HepG2 (cell line): ENCODE measurements around the gene PIEZO1. TPM values are rescaled to one million over a fixed set of nuclear protein-coding genes. Genes with fewer than 3 reads are reported as not detected.

Experiments used
- ATAC-seq: fragments of 200-7000 bp; cut with Tn5 transposase; 3 replicates; pipeline ENCODE4 v1.9.1; 2020; ENCODE audit warnings: mild to moderate bottlenecking, moderate library complexity
- BruUV-seq: library from RNA; stranded (reverse); fragments of 400-500 nt; replicated peaks from 2 replicates; lab custom pipeline; 2021; lab: Mats Ljungman, UMichigan
- CTCF ChIA-PET: fragments of 300-600 bp; formaldehyde crosslinking; extraction: SDS; loops from one replicate; lab custom pipeline; 2021; ENCODE audit warnings: low total read pairs, inconsistent platforms, low intra/inter-chr PET ratio; lab: Yijun Ruan, JAX
- POLR2A ChIA-PET: fragments of 350-600 bp; sonication (Branson Sonifier 250); formaldehyde crosslinking; loops from one replicate; lab custom pipeline; 2020; ENCODE audit warnings: antibody characterized with exemption, inconsistent platforms; lab: Yijun Ruan, JAX
- DNase-seq: peaks from one replicate; pipeline ENCODE4 v3.0.0-alpha.2; 2015; ENCODE audit warnings: low spot score
- FAIRE-seq: peaks from 3 replicates; lab custom pipeline; 2011; peaks lifted over from hg19 to GRCh38; lab: Jason Lieb, UNC
- H2AFZ ChIP-seq: one replicate; pipeline ENCODE4 v1.6.1; 2011; ENCODE audit warnings: low read length, inconsistent platforms
- H3K27ac ChIP-seq: fragments of 300-600 bp; 3 replicates; pipeline ENCODE4 v1.8.0; 2011; ENCODE audit warnings: mixed run types, mild to moderate bottlenecking, mixed read lengths, low read length, inconsistent platforms; ENCODE audit not compliant: insufficient read depth; ENCODE audit errors: extremely low read length
- H3K27me3 ChIP-seq, 2 experiments: fragments of 200-600 bp in 1 of 2; 2 replicates in 1 of 2; 3 replicates in 1 of 2; pipeline versions ENCODE4 v1.6.0 to v1.8.0; 2011; ENCODE audit warnings: low read length in 2 of 2, mild to moderate bottlenecking in 2 of 2, moderate library complexity in 2 of 2, inconsistent platforms in 1 of 2; ENCODE audit not compliant: insufficient read depth in 2 of 2, control insufficient read depth in 1 of 2
- H3K36me3 ChIP-seq, 2 experiments: fragments of 200-600 bp in 1 of 2; replicated peaks in 1 of 2; 2 replicates in 1 of 2; 3 replicates in 1 of 2; pipeline versions ENCODE4 v1.5.1 to v1.8.0; 2011; ENCODE audit warnings: low read length in 2 of 2, inconsistent platforms in 1 of 2; ENCODE audit not compliant: insufficient read depth in 2 of 2, control insufficient read depth in 1 of 2
- H3K4me1 ChIP-seq: 2 replicates; pipeline ENCODE4 v1.5.1; 2012; ENCODE audit warnings: low read length, inconsistent platforms; ENCODE audit not compliant: insufficient read depth
- H3K4me2 ChIP-seq: 2 replicates; pipeline ENCODE4 v1.6.0; 2011; ENCODE audit warnings: low read depth, low read length, inconsistent platforms
- H3K4me3 ChIP-seq, 3 experiments: fragments of 200-600 bp in 1 of 3; sonication (generic), shearing (Covaris generic) in 1 of 3; replicated peaks in 1 of 3; 2 replicates each; pipeline ENCODE4 v1.5.1; 2011 to 2016; ENCODE audit warnings: low read length in 3 of 3, inconsistent platforms in 2 of 3, low read depth in 2 of 3, mild to moderate bottlenecking in 2 of 3, control low read depth in 1 of 3, mixed read lengths in 1 of 3; ENCODE audit not compliant: insufficient read depth in 1 of 3
- H3K79me2 ChIP-seq: one replicate; pipeline ENCODE4 v1.6.1; 2011; ENCODE audit warnings: low read length, inconsistent platforms; ENCODE audit not compliant: insufficient read depth
- H3K9ac ChIP-seq: 2 replicates; pipeline ENCODE4 v1.6.0; 2011; ENCODE audit warnings: mild to moderate bottlenecking, low read depth, low read length, inconsistent platforms; ENCODE audit not compliant: insufficient read depth
- H3K9me3 ChIP-seq: 2 replicates; pipeline ENCODE4 v1.5.1; 2012; ENCODE audit warnings: mild to moderate bottlenecking, low read length
- H4K20me1 ChIP-seq: 2 replicates; pipeline ENCODE4 v1.6.0; 2011; ENCODE audit warnings: inconsistent platforms, mild to moderate bottlenecking, low read length, moderate library complexity; ENCODE audit not compliant: insufficient read depth
- CREB3 ChIP-seq: sonication (generic); formaldehyde crosslinking; IDR thresholded peaks from 2 replicates; pipeline ENCODE4 v1.5.0; 2020; ENCODE audit warnings: missing genetic modification reagents
- KDM3A ChIP-seq: IDR thresholded peaks from 2 replicates; pipeline ENCODE4 v1.6.1; 2018; ENCODE audit warnings: low read depth, missing compliant biosample characterization
- MYPOP ChIP-seq: sonication (generic); formaldehyde crosslinking; IDR thresholded peaks from 2 replicates; pipeline ENCODE4 v1.8.1; 2023; ENCODE audit warnings: mild to moderate bottlenecking, moderate library complexity, missing genetic modification reagents
- NFYB ChIP-seq: sonication (generic); formaldehyde crosslinking; IDR thresholded peaks from 2 replicates; pipeline ENCODE4 v1.4.0; 2020; ENCODE audit warnings: missing genetic modification reagents
- NFYC ChIP-seq: IDR thresholded peaks from 2 replicates; pipeline ENCODE4 v1.6.1; 2016; ENCODE audit warnings: missing genetic modification reagents, missing compliant biosample characterization
- RELA ChIP-seq: sonication (generic); formaldehyde crosslinking; IDR thresholded peaks from 2 replicates; pipeline ENCODE4 v1.4.0; 2020; ENCODE audit warnings: missing genetic modification reagents
- ZNF652 ChIP-seq: IDR thresholded peaks from 2 replicates; pipeline ENCODE4 v1.6.1; 2016; ENCODE audit warnings: low read depth, borderline replicate concordance
- in situ Hi-C: cut with HindIII; loops from 2 replicates; pipeline ENCODE4 v1.10.0; 2017; ENCODE audit warnings: low pct_unique_long_range_greater_than_20kb; ENCODE audit not compliant: extremely low pct_ligation_motif_present
- intact Hi-C: fragments of 100-400 bp; cut with micrococcal nuclease; formaldehyde crosslinking; loops from one replicate; pipeline ENCODE4 v1.10.0; 2022; ENCODE audit not compliant: unreplicated experiment
- polyA plus RNA-seq, 8 experiments: library from polyadenylated mRNA; depleted of rRNA in 3 of 8; stranded (reverse) in 7 of 8; unstranded in 1 of 8; fragments of >200 nt; fragmentation: Illumina TruSeq in 4 of 8; extraction: Trizol in 4 of 8; gene quantifications; 2 replicates each; pipeline versions ENCODE4 v1.2.1 to v1.2.3, GENCODE V29; 2011 to 2016; ENCODE audit warnings: low read depth in 4 of 8, missing spikeins in 1 of 8, mixed read lengths in 1 of 8; ENCODE audit not compliant: insufficient read depth in 1 of 8
- total RNA-seq, 5 experiments: library from RNA; depleted of rRNA; stranded (reverse); fragments of >200 nt; fragmentation: Illumina TruSeq; extraction: Trizol; gene quantifications; 2 replicates each; pipeline ENCODE4 v1.2.3, GENCODE V29; 2016; ENCODE audit warnings: low read depth in 1 of 5

The PIEZO1 gene
- total and polyA plus RNA-seq, 2 of the 13 experiments (the other 11 are each of a cell fraction or from before 2014, with no cell fraction given): 67.9 to 85.0 TPM

- ATAC-seq (peak; percentile 36), DNase-seq (no peak), FAIRE-seq (no peak)
- Histone ChIP-seq H3K27ac (no peak overlapping the region), H3K79me2 (no peaks in the 10 kb centered on the region), H3K9ac (no peak overlapping the region), H3K27me3 (no peaks in the 10 kb centered on the region), H2AFZ (no peak overlapping the region), H4K20me1 (no peaks in the 10 kb centered on the region), H3K4me1 (peaks cover 39% of the 10 kb centered on the region), H3K36me3 (no peaks in the 10 kb centered on the region), H3K9me3 (no peaks in the 10 kb centered on the region), H3K4me2 (no peak overlapping the region), H3K4me3 (no peak overlapping the region)
- intact Hi-C loops (no loop called here), in situ Hi-C loops (no loop called here)
- ChIA-PET CTCF (no interaction called here), POLR2A (interaction anchor here (1.1 to 1.6 kb wide), 3 partner anchors 15 to 35 kb away, joined by 3 to 4 read pairs (median 3); no protein-coding TSS in a partner anchor)
- BruUV-seq: no TSS peak
- TF ChIP-seq CREB3 (CRISPR knock-in tag) (no peak), RELA (no peak), NFYC (peak; percentile 70), NFYB (CRISPR knock-in tag) (peak; percentile 75), KDM3A (CRISPR knock-in tag) (no peak), MYPOP (no peak), ZNF652 (CRISPR knock-in tag) (no peak)
- TF ChIP-seq, all 625 proteins: peak for 2
Measured at GRCh38 chr16:88798772-88799455, 13.9 kb upstream of the PIEZO1 start.
